ENCODE results near the gene MBD3L2B. TPM values are rescaled to one million over a fixed set of nuclear protein-coding genes. Genes with fewer than 3 reads are reported as not detected.
"Not testable (repeated sequence)": the region's sequence is repeated elsewhere in the genome, so short reads cannot be mapped to it uniquely, and the experiment has no call there.

Gene MBD3L2B
- total RNA-seq, 1 donor from 2014 or later: 1.5 TPM

DNA sequence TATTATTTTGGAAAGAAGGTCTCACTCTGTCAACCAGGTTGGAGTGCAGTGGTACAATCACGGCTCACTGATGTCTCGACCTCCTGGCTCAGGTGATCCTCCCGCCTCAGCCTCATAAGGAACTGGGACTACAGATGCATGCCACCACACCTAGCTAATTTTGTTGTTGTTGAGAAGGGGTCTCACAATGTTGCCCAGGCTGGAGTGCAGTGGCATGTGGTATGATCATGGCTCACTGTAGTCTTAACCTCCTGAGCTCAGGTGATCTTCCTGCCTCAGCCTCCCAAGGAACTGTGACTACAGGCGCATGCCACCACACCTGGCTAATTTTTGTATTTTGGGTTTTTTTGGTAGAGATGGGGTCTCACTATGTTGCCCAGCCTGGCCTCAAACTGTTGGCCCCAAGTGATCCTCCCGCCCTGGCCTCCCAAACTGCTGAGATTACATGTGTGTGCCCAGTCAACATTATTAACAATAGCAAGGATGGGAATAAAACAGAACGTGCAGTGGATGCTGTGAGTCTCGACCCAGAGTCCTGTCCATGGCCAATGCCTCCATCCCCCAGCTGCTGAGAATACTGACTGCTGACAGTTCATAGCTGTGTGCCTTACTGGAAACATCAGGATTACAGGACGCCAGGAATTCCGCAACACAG is 42.7 kb upstream of the MBD3L2B start:
- TF ChIP-seq, protein P1, sequence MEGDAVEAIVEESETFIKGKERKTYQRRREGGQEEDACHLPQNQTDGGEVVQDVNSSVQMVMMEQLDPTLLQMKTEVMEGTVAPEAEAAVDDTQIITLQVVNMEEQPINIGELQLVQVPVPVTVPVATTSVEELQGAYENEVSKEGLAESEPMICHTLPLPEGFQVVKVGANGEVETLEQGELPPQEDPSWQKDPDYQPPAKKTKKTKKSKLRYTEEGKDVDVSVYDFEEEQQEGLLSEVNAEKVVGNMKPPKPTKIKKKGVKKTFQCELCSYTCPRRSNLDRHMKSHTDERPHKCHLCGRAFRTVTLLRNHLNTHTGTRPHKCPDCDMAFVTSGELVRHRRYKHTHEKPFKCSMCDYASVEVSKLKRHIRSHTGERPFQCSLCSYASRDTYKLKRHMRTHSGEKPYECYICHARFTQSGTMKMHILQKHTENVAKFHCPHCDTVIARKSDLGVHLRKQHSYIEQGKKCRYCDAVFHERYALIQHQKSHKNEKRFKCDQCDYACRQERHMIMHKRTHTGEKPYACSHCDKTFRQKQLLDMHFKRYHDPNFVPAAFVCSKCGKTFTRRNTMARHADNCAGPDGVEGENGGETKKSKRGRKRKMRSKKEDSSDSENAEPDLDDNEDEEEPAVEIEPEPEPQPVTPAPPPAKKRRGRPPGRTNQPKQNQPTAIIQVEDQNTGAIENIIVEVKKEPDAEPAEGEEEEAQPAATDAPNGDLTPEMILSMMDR (IDR thresholded peaks at IDR 0.05; ENCODE audit: partially characterized antibody, unreplicated experiment): no peak
- Mint-ChIP-seq H3K27ac (ENCODE audit: unreplicated experiment) (no peak overlapping the region), H3K27me3 (ENCODE audit: unreplicated experiment) (peaks cover under 1% of the 10 kb centered on the region), H3K4me1 (ENCODE audit: low read depth, unreplicated experiment) (no peaks in the 10 kb centered on the region), H3K36me3 (ENCODE audit: unreplicated experiment) (peaks cover 2% of the 10 kb centered on the region), H3K9me3 (ENCODE audit: unreplicated experiment) (peaks cover 3% of the 10 kb centered on the region), H3K4me3 (ENCODE audit: unreplicated experiment) (no peak overlapping the region)
- no peak for DNase-seq

DNA sequence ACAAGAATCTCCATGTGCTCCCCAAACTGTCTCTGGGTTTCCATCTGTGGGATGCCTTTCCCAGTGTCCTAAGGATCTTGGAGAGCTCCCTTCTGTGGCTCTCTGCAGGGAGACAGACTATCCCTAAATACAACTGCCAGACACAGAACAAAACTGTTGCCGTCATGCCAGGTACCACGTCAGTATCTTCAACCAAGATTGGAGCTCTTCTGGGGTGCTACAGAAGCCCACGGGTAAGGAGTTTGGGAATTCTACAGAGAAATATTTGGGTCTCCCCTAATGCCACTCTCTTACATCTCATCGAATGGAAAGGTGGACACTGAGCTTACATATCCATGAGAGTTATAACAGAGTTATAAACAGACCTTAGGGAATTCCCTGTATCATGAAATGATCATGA is 42.1 kb upstream of the MBD3L2B start:
- no peak for DNase-seq
- Mint-ChIP-seq H3K27me3 (ENCODE audit: unreplicated experiment) (no peaks in the 10 kb centered on the region), H3K4me3 (ENCODE audit: unreplicated experiment) (no peak overlapping the region), H3K4me1 (ENCODE audit: low read depth, unreplicated experiment) (no peaks in the 10 kb centered on the region), H3K27ac (ENCODE audit: unreplicated experiment) (no peak overlapping the region), H3K36me3 (ENCODE audit: unreplicated experiment) (no peaks in the 10 kb centered on the region), H3K9me3 (ENCODE audit: unreplicated experiment) (peaks cover 1% of the 10 kb centered on the region)
- TF ChIP-seq, protein P1 (IDR thresholded peaks at IDR 0.05; ENCODE audit: partially characterized antibody, unreplicated experiment): no peak

DNA sequence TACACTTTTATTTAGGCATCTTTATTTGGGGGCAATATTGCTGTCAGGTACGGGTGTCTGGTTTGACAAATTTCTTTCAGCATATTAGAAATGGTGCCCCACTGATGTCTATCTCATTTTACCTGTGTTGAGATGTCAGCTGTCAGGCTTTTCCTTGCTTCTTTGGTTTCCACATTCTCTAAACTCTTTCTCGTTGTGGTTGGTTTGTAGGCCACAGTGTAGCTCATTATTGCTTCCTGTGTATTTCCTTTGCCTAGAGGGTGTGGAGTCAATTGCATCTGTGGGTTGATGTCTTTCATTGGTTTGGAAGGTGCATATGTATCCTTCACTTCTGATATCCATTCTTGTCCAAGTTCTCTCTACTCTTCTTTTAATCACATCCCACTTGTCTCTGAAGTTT is 38.7 kb upstream of the MBD3L2B start:
- H3K9me3 Mint-ChIP-seq (ENCODE audit: unreplicated experiment); H3K36me3 Mint-ChIP-seq (ENCODE audit: unreplicated experiment); H3K27ac Mint-ChIP-seq (ENCODE audit: unreplicated experiment); H3K4me1 Mint-ChIP-seq (ENCODE audit: low read depth, unreplicated experiment); H3K4me3 Mint-ChIP-seq (ENCODE audit: unreplicated experiment); DNase-seq; H3K27me3 Mint-ChIP-seq (ENCODE audit: unreplicated experiment): not testable (repeated sequence)

DNA sequence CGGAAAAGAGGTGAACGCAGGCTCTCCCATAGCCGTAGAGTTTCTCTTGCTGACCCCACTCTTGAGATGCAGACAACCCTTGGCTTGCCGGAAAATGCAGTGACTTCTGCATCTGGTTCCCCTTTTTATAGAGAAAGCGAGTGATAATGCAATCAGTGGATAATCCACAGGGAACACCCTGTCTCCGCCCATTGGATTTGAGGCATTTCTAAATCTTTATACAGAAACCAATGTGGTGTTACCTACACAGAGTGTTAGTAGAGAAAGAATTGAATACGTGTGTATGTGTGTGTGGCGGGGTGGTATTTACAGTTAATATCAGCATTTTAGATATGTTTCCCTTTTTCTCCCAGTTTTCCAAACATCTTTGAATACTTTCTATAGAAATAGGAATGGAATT is 37.3 kb upstream of the MBD3L2B start, which contains the start of gene MBD3L3:
TSS of gene MBD3L3 (minus strand) at position 101 of the 400 bp plus-strand sequence. CDS start at position 30, 71 bp downstream.
- not testable (repeated sequence) for H3K27me3 Mint-ChIP-seq (ENCODE audit: unreplicated experiment); H3K36me3 Mint-ChIP-seq (ENCODE audit: unreplicated experiment); DNase-seq

DNA sequence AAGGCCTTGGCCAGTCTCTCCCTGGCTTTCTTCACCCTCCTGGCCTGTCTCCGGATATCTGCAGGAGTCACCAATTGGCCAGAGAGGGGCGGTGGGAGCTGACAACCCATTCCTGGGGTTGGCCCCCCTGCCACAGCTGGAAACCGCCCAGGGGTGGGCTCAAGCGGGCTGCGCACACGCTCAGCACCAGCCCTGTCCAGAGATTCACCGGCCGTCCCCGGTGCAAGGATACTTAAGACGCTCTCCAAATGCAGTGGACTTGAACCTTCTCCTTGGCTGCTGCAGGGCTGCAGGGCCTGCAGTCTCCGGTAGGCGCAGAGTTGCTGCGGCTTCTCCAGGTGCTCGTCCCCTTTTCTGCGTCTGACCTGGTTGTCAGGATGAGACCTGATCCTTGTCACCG is 35.1 kb upstream of the MBD3L2B start:
- not testable (repeated sequence) for H3K4me3 Mint-ChIP-seq (ENCODE audit: unreplicated experiment); H3K27ac Mint-ChIP-seq (ENCODE audit: unreplicated experiment); H3K36me3 Mint-ChIP-seq (ENCODE audit: unreplicated experiment); H3K27me3 Mint-ChIP-seq (ENCODE audit: unreplicated experiment); H3K9me3 Mint-ChIP-seq (ENCODE audit: unreplicated experiment); DNase-seq; H3K4me1 Mint-ChIP-seq (ENCODE audit: low read depth, unreplicated experiment)

More for the DNA sequence above, 37.3 kb upstream of the MBD3L2B start, which contains the start of gene MBD3L3:
- H3K4me3 Mint-ChIP-seq (ENCODE audit: unreplicated experiment); H3K27ac Mint-ChIP-seq (ENCODE audit: unreplicated experiment); H3K9me3 Mint-ChIP-seq (ENCODE audit: unreplicated experiment); H3K4me1 Mint-ChIP-seq (ENCODE audit: low read depth, unreplicated experiment): not testable (repeated sequence)

DNA sequence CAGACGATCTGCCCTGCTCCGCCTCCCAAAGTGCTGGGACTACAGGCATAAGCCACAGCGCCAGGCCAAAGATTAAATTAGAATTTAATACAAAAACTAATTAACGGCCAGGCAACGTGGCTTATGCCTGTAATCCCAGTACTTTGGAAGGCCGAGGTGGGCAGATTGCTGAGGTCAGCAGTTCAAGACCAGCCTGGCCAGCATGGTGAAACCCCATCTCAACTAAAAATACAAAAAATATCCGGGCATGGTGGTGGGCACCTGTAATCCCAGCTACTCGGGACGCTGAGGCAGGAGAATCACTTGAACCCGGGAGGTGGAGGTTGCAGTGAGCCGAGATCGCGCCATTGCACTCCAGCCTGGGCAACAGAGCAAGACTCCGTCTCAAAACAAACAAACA is 34.4 kb upstream of the MBD3L2B start:
- H3K4me1 Mint-ChIP-seq (ENCODE audit: low read depth, unreplicated experiment); H3K27me3 Mint-ChIP-seq (ENCODE audit: unreplicated experiment); H3K9me3 Mint-ChIP-seq (ENCODE audit: unreplicated experiment); H3K27ac Mint-ChIP-seq (ENCODE audit: unreplicated experiment); DNase-seq; H3K4me3 Mint-ChIP-seq (ENCODE audit: unreplicated experiment); H3K36me3 Mint-ChIP-seq (ENCODE audit: unreplicated experiment): not testable (repeated sequence)

DNA sequence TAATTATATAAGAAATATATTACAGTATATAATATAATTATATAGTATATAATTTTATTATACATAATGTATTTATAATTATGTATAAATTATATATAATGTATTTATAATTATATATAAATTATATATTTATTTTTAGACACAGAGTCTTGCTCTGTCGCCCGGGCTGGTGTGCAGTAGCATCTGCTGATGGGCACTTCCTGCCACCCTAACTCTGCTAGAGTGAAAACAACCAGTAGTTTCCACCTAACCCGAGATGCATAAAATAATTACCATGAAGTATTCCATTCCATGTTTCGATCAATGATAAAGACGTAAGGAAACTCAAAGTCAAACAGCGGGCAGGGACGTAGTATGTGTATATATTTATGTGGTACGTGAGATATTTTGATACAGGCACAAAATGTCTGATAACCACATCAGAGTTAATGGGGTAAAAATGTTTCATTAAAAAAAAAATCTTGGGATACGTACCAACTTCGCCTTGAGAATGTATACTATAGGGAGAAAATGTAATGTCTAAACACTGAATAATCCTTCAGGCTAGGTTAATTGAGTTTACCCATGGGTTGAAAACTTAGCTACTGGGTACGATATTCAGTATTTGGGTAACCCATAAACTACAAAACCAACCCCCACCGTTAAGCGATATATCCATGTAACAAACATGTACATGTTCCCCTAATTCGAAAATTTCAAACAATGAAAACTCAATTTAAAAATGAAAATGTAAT is 33.6 kb upstream of the MBD3L2B start:
- not testable (repeated sequence) for H3K36me3 Mint-ChIP-seq (ENCODE audit: unreplicated experiment); H3K4me3 Mint-ChIP-seq (ENCODE audit: unreplicated experiment); H3K27ac Mint-ChIP-seq (ENCODE audit: unreplicated experiment); DNase-seq; H3K9me3 Mint-ChIP-seq (ENCODE audit: unreplicated experiment); H3K4me1 Mint-ChIP-seq (ENCODE audit: low read depth, unreplicated experiment); H3K27me3 Mint-ChIP-seq (ENCODE audit: unreplicated experiment)

DNA sequence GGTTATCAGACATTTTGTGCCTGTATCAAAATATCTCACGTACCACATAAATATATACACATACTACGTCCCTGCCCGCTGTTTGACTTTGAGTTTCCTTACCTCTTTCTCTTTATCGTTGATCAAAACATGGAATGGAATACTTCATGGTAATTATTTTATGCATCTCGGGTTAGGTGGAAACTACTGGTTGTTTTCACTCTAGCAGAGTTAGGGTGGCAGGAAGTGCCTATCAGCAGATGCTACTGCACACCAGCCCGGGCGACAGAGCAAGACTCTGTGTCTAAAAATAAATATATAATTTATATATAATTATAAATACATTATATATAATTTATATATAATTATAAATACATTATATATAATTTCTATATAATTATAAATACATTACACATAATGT is 31.7 kb upstream of the MBD3L2B start:
- not testable (repeated sequence) for H3K36me3 Mint-ChIP-seq (ENCODE audit: unreplicated experiment); H3K4me1 Mint-ChIP-seq (ENCODE audit: low read depth, unreplicated experiment); H3K27ac Mint-ChIP-seq (ENCODE audit: unreplicated experiment); H3K4me3 Mint-ChIP-seq (ENCODE audit: unreplicated experiment); H3K9me3 Mint-ChIP-seq (ENCODE audit: unreplicated experiment); DNase-seq; H3K27me3 Mint-ChIP-seq (ENCODE audit: unreplicated experiment)

DNA sequence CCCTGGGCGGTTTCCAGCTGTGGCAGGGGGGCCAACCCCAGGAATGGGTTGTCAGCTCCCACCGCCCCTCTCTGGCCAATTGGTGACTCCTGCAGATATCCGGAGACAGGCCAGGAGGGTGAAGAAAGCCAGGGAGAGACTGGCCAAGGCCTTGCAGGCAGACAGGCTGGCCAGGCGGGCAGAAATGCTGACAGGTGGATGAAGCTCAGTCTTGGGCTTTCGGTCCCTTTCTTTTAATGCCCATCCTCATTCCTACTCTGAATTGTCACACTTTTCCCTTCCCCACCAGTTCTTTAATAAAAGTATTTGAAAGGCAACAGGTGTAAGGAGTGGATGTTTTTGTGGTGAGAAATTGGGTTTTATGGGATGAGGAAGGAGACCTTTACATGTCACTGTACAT is 30.2 kb upstream of the MBD3L2B start:
- not testable (repeated sequence) for H3K4me1 Mint-ChIP-seq (ENCODE audit: low read depth, unreplicated experiment)

DNA sequence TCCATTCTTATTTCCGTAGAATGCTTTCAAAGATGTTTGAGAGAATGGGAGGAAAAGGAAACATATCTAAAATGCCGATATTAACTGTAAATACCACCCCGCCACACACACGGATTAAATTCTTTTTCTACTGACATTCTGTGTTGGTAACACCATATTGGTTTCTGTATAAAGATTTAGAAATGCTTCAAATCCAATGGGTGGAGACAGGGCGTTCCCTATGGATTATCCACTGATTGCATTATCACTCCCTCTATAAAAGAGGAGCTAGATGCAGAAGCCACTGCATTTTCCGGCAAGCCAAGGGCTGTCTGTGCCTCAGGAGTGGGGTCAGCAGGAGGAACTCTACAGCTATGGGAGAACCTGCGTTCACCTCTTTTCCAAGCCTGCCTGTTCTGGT is 27.8 kb upstream of the MBD3L2B start, which contains the start of gene MBD3L2:
TSS of gene MBD3L2 (plus strand) at position 301 of the 400 bp plus-strand sequence. CDS start at position 354, 53 bp downstream.
- not testable (repeated sequence) for DNase-seq; H3K27me3 Mint-ChIP-seq (ENCODE audit: unreplicated experiment); H3K9me3 Mint-ChIP-seq (ENCODE audit: unreplicated experiment); H3K36me3 Mint-ChIP-seq (ENCODE audit: unreplicated experiment); H3K4me3 Mint-ChIP-seq (ENCODE audit: unreplicated experiment); H3K27ac Mint-ChIP-seq (ENCODE audit: unreplicated experiment); H3K4me1 Mint-ChIP-seq (ENCODE audit: low read depth, unreplicated experiment)

More for the DNA sequence above, 30.2 kb upstream of the MBD3L2B start:
- not testable (repeated sequence) for H3K27ac Mint-ChIP-seq (ENCODE audit: unreplicated experiment); H3K9me3 Mint-ChIP-seq (ENCODE audit: unreplicated experiment); H3K36me3 Mint-ChIP-seq (ENCODE audit: unreplicated experiment); DNase-seq; H3K27me3 Mint-ChIP-seq (ENCODE audit: unreplicated experiment); H3K4me3 Mint-ChIP-seq (ENCODE audit: unreplicated experiment)
